GM18873 (cell line): ENCODE measurements around the gene SVOP.
"Not testable (repeated sequence)": the region's sequence is repeated elsewhere in the genome, so short reads cannot be mapped to it uniquely, and the experiment has no call there.

Experiments used
- ATAC-seq: cut with Tn5 transposase; IDR thresholded peaks from one replicate; pipeline ENCODE4 v1.9.1; 2021; ENCODE audit warnings: mild to moderate bottlenecking, moderate library complexity, moderate number of reproducible peaks; ENCODE audit not compliant: unreplicated experiment, low FRiP score

The SVOP gene

DNA sequence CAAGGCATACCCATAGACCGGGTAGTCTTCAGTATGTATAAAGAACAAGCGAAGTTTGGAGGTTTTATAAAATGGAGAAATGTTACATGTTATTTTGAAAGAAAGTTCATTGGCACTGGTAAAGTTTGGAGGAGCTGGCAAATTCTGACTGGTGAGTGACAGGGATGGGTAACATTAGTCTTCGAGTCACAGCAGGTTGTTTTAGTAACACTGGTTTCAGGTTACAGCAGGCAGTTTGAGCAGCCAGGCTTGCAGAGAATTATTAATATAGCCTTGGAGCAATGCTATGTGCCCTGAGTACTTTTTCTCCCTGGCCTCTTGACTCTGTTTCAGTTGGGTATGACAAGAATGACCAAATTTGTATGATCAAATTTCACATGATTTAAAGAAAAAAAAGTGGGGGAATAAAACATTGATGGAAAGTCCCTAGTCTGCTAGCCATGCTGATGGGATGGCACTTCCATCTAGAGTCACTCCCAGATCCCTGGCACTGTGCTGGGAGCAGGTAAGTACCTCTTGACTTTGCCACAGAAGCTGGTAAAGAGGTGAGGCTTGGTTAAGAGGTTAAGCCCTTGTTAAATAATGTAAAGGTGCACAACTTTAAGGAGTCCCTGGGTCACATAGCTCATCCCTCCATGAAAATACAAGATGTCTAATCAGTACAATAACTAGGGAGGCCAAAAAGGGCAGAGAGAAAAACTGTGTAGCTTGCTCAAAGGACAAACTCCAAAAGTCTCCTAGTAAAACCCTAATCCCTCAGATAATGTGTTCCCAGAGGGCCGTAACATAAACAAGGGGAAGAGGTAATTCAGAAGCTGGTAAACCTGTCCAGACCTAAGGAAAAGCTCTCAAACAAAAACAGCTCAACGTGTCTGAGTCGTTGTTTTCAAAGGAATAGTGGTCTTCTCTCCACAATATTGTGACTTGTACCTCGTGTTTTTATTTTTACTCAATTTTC is 12.7 kb upstream of the SVOP start:
- ATAC-seq: no peak

DNA sequence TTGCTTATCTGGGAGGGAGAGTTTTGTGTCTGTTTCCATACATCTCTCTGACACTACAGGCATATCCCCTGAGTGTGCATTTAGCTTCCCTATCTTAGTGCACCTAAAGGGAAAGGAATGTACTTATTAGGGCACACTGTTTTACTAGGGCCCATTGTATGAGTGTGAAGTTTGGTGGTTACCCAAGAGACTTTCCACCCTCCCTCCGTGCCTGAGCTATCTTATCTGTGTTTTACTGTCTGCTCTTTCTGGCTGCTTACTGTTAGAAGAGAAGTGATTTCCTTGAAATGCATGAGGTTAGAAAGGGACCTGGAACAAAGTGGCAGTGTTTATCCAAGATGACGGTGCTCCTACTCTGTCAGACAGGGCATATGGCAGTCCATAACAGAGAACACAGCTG is 8.5 kb upstream of the SVOP start:
- ATAC-seq: no peak

DNA sequence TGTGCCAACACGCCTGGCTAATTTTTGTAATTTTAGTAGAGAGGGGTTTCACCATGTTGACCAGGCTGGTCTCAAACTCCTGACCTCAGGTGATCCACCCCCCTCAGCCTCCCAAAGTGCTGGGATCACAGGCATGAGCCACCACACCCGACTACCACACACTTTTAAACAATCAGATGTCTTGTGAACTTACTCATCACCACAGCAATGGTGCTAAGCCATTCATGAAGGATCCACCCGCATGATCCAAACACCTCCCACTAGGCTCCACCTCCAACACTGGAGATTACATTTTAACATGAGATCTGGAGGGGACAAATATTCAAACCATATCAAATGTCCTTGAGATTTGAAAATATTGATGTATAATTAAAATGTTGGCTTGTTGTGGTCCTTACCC is 7.8 kb upstream of the SVOP start:
- ATAC-seq: not testable (repeated sequence)

DNA sequence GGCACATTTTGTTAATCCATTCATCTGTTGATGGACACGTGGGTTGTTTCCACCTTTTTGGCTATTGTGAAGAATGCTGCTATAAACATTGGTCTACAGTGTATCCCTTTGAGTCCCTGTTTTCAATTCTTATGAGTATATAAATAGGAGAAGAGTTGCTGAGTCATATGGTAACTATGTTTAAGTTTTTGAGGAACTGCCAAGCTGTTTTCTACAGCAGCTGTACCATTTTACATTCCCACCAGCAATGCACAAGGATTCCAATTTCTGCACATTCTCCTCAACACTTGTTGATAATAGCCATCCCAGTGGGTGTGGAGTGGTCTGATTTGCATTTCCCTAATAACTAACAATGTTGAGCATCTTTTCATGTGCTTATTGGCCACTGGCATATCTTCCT is 6.9 kb upstream of the SVOP start:
- no peak for ATAC-seq

DNA sequence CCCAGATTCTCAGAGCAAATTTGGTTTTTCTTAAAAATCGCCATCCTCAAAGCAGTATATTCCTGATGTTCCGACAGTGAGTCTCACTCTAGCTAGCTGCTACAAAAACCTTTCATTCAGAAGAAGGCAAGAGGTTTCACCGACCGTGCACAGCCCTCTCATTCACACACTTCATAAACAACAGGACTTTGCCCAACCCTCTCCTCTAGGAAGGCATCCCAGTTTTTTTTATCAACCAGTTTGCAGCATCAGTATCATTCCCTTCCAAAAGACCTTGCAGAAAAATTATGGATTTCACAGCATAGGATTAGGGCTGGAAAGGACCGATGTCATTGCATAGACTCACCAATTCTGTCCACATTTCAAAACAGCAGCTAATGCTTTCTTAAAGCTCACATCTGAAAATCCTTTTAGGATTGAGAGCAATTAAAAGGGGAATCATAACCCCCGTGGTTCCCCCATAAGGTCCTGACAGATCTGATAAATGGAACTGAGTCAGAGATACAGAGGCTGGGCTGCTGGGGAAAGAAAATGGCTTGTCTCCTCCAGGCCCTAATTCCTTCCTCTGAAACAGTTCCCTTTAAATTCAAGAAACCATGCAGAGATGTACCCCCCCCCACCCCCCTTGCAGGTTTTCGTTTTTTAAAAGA is 597 bp downstream of the SVOP start:
- no peak for ATAC-seq

DNA sequence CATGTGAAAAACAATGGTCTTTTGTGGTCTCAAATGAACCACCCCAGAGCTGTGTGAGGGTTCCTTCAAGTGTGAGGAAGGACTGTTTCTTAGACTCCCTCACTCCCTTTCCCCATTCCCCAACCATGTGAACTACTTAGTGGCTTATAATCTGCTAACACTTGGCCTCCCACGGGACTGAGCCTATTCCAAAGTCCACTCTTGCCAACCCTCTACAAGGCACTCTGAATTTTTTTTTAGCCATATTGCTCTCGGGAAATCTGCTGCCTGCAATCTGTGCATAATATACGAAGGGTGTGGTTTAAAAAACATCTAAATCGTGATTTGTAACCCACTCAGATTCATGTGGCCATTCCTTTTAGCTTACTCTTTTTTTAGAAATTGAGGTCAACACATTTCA is 2.6 kb downstream of the SVOP start:
- ATAC-seq: no peak

DNA sequence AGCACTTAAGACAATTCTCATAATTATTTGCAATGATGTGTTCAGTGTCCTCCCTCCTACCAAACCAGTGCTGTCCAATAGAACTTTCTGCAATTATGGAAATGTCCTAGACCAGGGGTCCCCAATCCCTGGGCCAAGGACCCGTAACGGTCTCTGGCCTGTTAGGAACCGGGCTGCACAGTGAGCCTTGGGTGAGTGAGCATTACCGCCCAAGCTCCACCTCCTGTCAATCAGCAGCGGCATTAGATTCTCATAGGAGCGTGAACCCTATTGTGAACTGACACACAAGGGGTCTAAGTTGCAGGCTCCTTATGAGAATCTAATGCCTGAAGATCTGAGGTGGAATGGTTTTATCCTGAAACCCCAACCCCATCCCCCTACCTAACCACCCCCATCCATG is 3.9 kb downstream of the SVOP start:
- no peak for ATAC-seq

DNA sequence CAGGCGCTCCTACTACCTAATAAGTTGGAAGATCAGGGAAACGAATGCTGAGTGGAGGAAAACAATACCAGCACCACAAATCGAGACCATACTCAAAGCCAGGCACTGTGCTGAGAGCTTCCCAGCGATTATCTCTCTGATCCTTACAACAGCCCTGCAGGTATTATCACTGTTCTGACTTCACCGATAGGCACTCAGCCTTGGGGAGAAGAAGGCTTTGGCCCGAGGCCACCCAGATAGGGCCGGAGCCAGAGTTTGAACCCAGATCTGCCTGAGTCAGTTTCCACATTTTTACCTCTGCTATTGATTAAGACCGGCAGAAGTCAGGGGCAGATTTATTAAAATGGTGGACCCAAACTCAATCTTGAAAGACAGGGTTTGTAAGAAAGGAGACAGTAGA is 4.9 kb downstream of the SVOP start:
- ATAC-seq: no peak

DNA sequence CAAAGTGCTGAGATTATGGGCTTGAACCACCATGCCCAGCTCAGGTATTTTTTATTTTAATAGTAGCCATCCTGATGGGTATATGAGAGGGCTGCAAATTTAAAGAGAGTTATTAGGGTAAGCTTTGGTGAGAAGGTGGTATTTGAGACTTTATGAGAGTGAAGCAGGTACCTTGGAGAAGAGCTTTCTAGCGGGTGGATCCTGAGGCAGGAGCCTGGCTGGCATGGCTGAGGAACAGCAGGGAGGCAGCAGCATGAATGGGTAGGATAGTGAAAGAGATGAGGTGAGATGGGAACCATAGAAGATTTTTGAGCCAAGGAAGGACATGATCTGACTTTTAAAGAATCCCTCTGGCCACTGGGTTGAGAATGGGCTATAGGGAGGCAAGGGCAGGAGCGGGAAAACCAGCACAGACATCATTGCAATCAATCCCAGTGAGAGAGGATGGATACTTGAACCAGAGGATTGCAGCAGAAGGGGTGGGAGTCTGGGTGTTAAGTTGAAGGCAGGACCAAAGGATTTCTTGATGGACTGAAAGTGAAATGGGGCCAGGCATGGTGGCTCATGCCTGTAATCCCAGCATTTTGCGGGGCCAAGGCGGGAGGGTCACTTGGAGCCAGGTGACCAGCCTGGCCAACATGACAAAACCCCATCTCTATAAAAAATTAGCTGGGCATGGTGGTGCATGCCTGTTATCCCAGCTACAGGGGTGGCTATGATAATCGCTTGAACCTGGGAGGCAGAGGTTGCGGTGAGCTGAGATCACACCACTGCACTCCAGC is 5.7 kb downstream of the SVOP start:
- no peak for ATAC-seq

DNA sequence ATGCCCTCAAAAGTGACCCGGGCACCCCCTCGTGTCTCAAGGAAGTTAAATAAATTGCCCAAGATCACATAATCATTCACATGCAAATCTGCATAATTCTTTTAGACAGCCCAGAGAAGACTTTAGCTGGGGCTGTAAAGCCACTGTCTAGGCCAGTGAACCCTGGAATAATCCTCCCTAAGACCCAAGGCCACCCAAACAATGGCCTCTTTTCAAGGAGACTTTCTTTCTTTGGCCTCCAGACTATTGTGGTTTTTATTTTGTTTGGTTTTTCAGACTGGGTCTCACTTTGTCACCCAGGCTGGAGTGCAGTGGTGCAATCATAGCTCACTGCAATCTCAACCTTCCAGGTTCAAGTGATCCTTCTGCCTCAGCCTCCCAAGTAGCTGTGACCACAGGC is 10.6 kb downstream of the SVOP start:
- no peak for ATAC-seq

DNA sequence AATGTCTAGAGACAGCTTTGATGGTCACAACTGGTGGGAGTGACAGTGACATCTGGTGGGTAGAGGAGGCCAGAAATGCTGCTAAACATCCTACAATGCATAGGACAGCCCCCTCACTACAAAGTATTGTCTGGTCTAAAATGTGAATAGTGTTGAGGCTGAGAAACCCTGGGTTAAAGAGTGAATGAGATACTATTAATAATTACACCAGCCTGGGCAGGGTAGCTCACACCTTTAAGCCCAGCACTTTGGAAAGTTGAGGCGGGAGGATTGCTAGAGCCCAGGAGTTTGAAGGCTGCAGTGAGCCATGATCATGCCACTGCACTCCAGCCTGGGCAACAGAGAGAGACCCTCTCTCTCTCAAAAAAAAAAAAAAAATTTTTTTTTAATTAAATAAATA is 11.1 kb downstream of the SVOP start:
- no peak for ATAC-seq

DNA sequence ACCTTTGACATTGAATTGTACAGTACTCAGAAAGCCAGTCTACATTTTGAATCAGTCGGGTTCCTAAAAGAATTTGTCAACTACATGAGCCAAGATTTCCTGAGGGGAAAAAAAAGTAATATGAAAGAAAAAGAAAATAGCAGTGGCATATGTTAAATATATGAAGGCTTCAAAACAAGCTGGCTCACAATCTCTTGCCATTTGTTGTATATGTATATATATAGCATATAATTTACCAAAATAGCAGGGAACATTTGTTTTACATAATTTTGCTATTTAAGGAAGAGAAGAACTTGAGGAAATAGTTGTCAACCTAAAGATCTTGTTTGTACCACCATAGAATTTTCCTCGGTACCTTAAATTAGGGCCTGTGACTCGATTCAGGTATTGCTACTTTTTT is 16.9 kb downstream of the SVOP start:
- no peak for ATAC-seq

DNA sequence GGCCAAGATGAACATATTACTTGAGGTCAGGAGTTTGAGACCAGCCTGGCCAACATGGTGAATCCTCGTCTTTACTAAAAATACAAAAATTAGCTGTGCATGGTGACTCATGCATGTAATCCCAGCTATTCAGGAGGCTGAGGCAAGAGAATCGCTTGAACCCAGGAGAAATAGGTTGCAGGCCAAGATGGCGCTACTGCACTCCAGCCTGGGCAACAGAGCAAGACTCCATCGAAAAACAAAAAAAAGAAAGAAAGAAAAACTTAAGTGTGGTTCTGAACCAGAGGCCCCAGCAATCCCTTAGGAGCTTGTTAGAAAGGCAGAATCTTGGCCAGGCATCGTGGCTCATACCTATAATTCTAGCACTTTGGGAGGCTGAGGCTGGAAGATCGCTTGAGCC is 24.5 kb downstream of the SVOP start:
- ATAC-seq: no peak

DNA sequence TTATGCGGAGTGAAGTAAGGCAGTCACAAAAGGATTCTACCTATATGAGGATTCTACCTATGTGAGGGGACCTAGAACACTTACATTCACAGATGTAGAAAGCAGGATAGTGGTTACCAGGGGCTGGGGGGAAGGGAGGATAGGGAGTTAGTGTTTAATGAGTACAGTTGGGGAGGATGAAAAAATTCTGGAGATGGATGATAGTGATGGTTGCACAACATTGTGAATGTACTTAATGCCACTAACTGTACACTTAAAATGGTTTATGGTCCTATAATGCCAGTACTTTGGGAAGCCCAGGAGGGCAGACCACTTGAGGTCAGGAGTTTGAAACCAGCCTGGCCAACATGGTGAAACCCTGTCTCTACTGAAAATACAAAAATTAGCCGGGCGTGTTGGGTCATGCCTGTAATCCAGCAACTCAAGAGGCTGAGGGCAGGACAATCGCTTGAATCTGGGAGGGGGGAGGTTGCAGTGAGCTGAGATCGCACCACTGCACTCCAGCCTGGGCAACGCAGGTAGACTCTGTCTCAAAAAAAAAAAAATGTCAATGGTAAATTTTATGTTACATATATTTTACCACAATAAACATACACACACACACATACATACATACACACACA is 25.4 kb downstream of the SVOP start:
- ATAC-seq: no peak

DNA sequence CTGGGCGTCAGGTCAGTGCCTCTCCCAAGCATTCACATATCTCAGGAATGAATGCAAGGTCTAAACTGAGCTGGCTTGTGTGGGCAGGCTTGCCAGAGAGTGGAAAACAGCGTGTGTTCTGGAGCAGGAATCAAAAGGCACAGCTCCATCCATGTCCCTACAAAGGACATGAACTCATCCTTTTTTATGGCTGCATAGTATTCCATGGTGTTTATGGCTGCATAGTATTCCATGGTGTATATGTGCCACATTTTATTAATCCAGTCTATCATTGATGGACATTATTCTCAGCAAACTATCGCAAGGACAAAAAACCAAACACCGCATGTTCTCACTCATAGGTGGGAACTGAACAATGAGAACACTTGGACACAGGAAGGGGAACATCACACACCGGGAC is 30.8 kb downstream of the SVOP start:
- not testable (repeated sequence) for ATAC-seq

DNA sequence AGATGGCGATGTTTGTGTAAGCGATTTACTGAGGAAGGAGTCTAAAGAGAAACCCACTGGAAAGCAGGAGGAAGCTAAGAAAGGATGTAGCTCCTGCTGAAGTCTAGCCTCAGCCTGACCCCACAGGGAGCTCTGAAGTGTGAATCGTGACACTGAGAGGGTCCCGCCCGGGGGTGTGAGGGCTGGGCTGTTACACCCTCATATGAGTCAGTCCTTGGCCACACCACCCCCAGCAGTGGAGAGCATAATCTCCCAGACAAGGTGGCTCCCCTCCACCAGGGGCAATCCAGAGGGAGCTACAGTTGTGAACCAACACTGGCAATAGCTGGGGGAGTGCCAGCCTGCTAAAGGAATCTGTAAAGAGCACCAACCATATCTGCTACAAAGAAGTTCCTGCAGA is 31.5 kb downstream of the SVOP start:
- ATAC-seq: no peak

DNA sequence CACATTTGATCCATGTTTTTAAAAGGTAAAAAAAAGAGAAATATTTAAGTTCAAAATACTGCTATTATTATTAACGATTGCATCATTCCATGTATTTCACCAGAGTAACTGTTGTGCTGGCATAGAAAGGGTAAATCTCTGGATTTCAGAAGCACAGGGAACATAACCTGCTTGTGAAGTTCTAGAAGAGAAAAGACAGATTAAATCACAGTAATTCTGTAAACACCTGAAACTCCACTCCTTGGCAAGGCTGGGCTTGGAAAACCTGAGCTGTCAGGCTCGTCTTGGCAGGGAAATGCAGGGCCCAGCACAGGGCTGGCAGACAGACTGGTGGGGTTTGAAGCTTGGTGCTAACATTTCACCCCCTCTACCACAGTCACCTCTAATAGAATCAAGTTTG is 35.1 kb downstream of the SVOP start:
- ATAC-seq: no peak

DNA sequence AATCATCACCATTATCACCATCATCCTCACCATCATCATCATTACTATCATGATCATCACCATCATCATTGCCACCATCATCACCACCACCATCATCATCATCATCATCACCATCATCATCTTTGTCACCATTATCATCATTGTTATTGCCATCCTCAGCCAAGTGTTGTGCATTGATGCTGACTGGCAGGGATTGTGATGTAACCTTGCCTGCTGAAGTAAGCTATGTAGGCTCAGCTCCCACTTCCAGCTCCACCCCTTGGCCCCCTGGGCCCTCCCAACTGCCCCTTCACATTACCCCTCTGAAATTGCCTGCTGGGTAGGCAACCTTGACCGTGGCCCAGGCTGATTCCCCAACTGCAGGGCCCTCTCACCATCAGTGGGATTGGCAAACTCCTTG is 37.6 kb downstream of the SVOP start:
- ATAC-seq: no peak

DNA sequence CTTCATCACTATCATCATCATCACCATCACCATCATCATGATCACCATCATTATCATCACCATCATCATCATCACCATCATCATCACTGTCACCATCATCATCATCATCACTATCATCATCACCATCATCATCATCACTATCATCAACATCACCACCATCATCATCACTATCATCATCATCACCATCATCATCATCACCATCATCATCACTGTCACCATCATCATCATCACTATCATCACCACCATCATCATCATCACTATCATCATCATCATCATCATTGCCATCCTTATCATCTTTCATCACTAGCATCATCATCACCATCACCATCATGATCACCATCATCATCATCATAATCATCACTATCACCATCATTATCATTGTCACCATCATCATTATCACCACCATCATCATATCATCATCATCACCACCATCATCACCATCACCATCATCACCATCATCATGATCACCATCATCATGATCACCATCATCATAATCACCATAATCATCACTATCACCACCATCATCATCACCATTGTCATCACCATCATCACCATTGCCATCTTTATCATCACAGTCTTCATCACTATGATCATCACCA is 38.1 kb downstream of the SVOP start:
- ATAC-seq: no peak

DNA sequence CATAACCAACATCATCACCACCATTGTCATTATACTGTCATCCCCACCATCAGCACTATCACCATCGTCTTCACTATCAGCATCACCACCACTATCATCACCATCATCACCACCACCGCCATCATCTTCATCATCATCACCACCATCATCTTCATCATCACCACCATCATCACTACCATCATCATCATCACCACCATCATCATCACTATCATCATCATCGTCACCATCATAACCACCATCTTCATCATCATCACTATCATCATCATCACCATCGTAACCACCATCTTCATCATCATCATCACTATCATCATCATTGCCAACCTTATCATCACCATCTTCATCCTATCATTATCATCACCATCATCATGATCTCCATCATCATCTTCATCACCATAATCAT is 39.0 kb downstream of the SVOP start:
- ATAC-seq: no peak
